ENCODE measurements around the gene IL11RA.

IL11RA gene

GRCh38 chr9:34709196-34709978 lies 57.4 kb downstream of the IL11RA start:
- DNase-seq (no peak), ATAC-seq (no peak)
- Mint-ChIP-seq H3K9me3 (no peaks in the 10 kb centered on the region), H3K27ac (no peak overlapping the region), H3K27me3 (peaks cover 10% of the 10 kb centered on the region), H3K4me3 (no peak overlapping the region), H3K4me1 (no peaks in the 10 kb centered on the region)

GRCh38 chr9:34710023-34710422 lies 58.0 kb downstream of the IL11RA start, which contains the start of gene CCL21:
Gene CCL21, minus strand, starts transcription at chr9:34710136. Its CDS starts 70 bp downstream, at chr9:34710066.
- ATAC-seq = no peak
- H3K9me3 Mint-ChIP-seq = no peaks in the 10 kb centered on the region
- no peaks in the 10 kb centered on the region for H3K4me1 Mint-ChIP-seq
- no peak within 1 kb of the TSS for H3K4me3 Mint-ChIP-seq
- peak within 1 kb of the TSS in 1 of 2 donors; percentile 55 for H3K27ac Mint-ChIP-seq
- DNase-seq = no peak
- H3K27me3 Mint-ChIP-seq = peaks cover 10% of the 10 kb centered on the region
